ENCODE measurements around the gene WTIP.

WTIP gene

DNA sequence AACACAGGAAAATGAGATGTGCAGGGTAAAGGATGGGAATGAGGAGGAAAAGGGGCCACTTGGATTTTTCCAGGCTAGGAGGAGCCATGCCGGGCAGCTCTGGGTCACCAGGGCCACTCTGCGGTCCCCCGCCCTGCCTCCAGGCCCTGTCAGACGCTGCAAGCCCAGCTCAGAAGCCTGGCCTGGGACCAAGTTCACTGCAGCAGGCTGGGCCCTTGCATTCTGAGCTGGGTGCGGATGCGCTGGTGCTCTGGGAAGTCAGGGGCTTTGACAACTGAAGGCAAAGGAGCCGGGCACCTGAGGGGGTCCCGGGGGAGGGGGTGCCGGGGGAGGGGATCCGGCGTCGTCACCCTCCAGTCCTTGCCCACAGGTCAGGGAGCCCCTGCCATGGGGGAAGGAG is 77.5 kb downstream of the WTIP start:
- Histone ChIP-seq H3K9me3 (ENCODE audit: low read length) (no peaks in the 10 kb centered on the region), H3F3A (ENCODE audit: insufficient read depth, low read length) (no peaks in the 10 kb centered on the region), H3K4me3 (ENCODE audit: low read depth, low read length, poor library complexity, severe bottlenecking) (no peak overlapping the region), H2AFZ (ENCODE audit: low read length) (no peak overlapping the region), H3K27ac (ENCODE audit: low read depth, low read length, poor library complexity, severe bottlenecking) (no peak overlapping the region), H3K4me1 (ENCODE audit: insufficient read depth, low read length, severe bottlenecking) (no peaks in the 10 kb centered on the region), H3K9me2 (ENCODE audit: low read depth, low read length) (no peaks in the 10 kb centered on the region), H3K9ac (ENCODE audit: low read length) (no peak overlapping the region), H3K27me3 (ENCODE audit: insufficient read depth, low read length) (no peaks in the 10 kb centered on the region), H3K4me2 (ENCODE audit: low read length) (no peak overlapping the region), H3K36me3 (ENCODE audit: insufficient read depth, low read length) (no peaks in the 10 kb centered on the region), H3K79me2 (ENCODE audit: insufficient read depth, low read length) (no peaks in the 10 kb centered on the region), H4K20me1 (ENCODE audit: insufficient read depth, low read length) (no peaks in the 10 kb centered on the region)
- no peak for TF ChIP-seq EZH2 (IDR thresholded peaks at IDR 0.05; ENCODE audit: borderline replicate concordance, low read length)
- TF ChIP-seq, protein P1, sequence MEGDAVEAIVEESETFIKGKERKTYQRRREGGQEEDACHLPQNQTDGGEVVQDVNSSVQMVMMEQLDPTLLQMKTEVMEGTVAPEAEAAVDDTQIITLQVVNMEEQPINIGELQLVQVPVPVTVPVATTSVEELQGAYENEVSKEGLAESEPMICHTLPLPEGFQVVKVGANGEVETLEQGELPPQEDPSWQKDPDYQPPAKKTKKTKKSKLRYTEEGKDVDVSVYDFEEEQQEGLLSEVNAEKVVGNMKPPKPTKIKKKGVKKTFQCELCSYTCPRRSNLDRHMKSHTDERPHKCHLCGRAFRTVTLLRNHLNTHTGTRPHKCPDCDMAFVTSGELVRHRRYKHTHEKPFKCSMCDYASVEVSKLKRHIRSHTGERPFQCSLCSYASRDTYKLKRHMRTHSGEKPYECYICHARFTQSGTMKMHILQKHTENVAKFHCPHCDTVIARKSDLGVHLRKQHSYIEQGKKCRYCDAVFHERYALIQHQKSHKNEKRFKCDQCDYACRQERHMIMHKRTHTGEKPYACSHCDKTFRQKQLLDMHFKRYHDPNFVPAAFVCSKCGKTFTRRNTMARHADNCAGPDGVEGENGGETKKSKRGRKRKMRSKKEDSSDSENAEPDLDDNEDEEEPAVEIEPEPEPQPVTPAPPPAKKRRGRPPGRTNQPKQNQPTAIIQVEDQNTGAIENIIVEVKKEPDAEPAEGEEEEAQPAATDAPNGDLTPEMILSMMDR (IDR thresholded peaks at IDR 0.05; ENCODE audit: low read length), result no peak

DNA sequence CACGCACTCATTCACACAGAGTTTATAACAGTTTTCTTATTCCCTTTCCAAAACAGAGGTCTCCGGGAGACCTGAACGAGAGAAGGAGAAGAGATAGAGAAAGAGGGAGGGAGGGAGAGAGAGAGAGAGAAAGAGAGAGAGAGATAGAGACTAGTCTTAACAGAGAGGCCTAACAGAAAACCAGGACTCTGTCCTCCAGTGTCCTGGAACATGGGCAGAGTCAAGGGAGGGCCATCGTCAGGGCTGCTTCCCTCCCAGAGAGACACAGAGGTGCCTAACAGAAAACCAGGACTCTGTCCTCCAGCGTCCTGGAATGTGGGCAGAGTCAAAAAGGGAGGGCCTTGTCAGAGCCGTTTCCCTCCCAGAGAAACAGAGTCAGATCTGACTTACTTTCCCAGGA is 78.7 kb downstream of the WTIP start:
- Histone ChIP-seq H3F3A (ENCODE audit: insufficient read depth, low read length) (no peaks in the 10 kb centered on the region), H3K4me1 (ENCODE audit: insufficient read depth, low read length, severe bottlenecking) (no peaks in the 10 kb centered on the region), H3K4me3 (ENCODE audit: low read depth, low read length, poor library complexity, severe bottlenecking) (no peak overlapping the region), H3K9me2 (ENCODE audit: low read depth, low read length) (no peaks in the 10 kb centered on the region), H3K9ac (ENCODE audit: low read length) (no peak overlapping the region), H4K20me1 (ENCODE audit: insufficient read depth, low read length) (no peaks in the 10 kb centered on the region), H3K36me3 (ENCODE audit: insufficient read depth, low read length) (no peaks in the 10 kb centered on the region), H3K9me3 (ENCODE audit: low read length) (no peaks in the 10 kb centered on the region), H3K79me2 (ENCODE audit: insufficient read depth, low read length) (no peaks in the 10 kb centered on the region), H2AFZ (ENCODE audit: low read length) (no peak overlapping the region), H3K4me2 (ENCODE audit: low read length) (no peak overlapping the region), H3K27ac (ENCODE audit: low read depth, low read length, poor library complexity, severe bottlenecking) (no peak overlapping the region), H3K27me3 (ENCODE audit: insufficient read depth, low read length) (no peaks in the 10 kb centered on the region)
- TF ChIP-seq, protein P1 (IDR thresholded peaks at IDR 0.05; ENCODE audit: low read length), result no peak
- no peak for TF ChIP-seq EZH2 (IDR thresholded peaks at IDR 0.05; ENCODE audit: borderline replicate concordance, low read length)

All from OCI-LY1 (cell line).